H1 (cell line): Measurements from ENCODE around the gene CEP128. TPM values are rescaled to one million over a fixed set of nuclear protein-coding genes. Genes with fewer than 3 reads are reported as not detected.

Source experiments
- CTCF ChIA-PET: fragments of 300-600 bp; sonication (Branson Sonifier 250); formaldehyde crosslinking; loops from one replicate; lab custom pipeline; 2021; ENCODE audit not compliant: partially characterized antibody; lab: Charles Lee
- POLR2A ChIA-PET: fragments of 300-600 bp; sonication (Branson Sonifier 250); formaldehyde crosslinking; loops from one replicate; lab custom pipeline; 2021; ENCODE audit warnings: inconsistent platforms; ENCODE audit not compliant: partially characterized antibody; lab: Charles Lee
- DNase-seq, 2 experiments: peaks; one replicate each; pipeline versions ENCODE4 v3.0.0 to v3.0.0-alpha.2; 2010 to 2022; ENCODE audit warnings: low spot score in 2 of 2, low read depth in 1 of 2, mixed read lengths in 1 of 2
- FAIRE-seq: peaks from 2 replicates; lab custom pipeline; 2011; peaks lifted over from hg19 to GRCh38; lab: Jason Lieb, UNC
- H2AFZ ChIP-seq: 2 replicates; pipeline ENCODE4 v1.8.1; 2012; ENCODE audit warnings: low read length, inconsistent platforms
- H2AK5ac ChIP-seq: 2 replicates; pipeline ENCODE4 v1.6.1; 2013; ENCODE audit warnings: low read depth, low read length
- H2BK120ac ChIP-seq: replicated peaks from 2 replicates; pipeline ENCODE3; 2013; ENCODE audit warnings: low read depth, low read length, inconsistent platforms
- H2BK12ac ChIP-seq: 2 replicates; pipeline ENCODE4 v1.6.1; 2013; ENCODE audit warnings: low read depth, low read length
- H2BK15ac ChIP-seq: 2 replicates; pipeline ENCODE4 v1.6.1; 2013; ENCODE audit warnings: low read length
- H2BK20ac ChIP-seq: 2 replicates; pipeline ENCODE4 v1.6.1; 2013; ENCODE audit warnings: low read length
- H2BK5ac ChIP-seq: 2 replicates; pipeline ENCODE4 v1.6.1; 2013; ENCODE audit warnings: low read depth, low read length
- H3K14ac ChIP-seq: 2 replicates; pipeline ENCODE4 v1.6.1; 2013; ENCODE audit warnings: inconsistent platforms; ENCODE audit not compliant: insufficient read length
- H3K18ac ChIP-seq: 2 replicates; pipeline ENCODE4 v1.6.1; 2013; ENCODE audit warnings: low read length; ENCODE audit errors: extremely low read depth
- H3K23ac ChIP-seq: 2 replicates; pipeline ENCODE4 v1.6.1; 2013; ENCODE audit warnings: inconsistent platforms; ENCODE audit not compliant: insufficient read length
- H3K23me2 ChIP-seq: 2 replicates; pipeline ENCODE4 v1.6.1; 2013; ENCODE audit warnings: low read depth, low read length
- H3K27ac ChIP-seq: 2 replicates; pipeline ENCODE4 v1.6.1; 2011; ENCODE audit warnings: low read depth, low read length, inconsistent platforms
- H3K27me3 ChIP-seq, 4 experiments: replicated peaks in 1 of 4; 1 replicate in 1 of 4; 2 replicates in 3 of 4; pipeline versions ENCODE4 v1.6.1 to v1.8.1; 2011 to 2013; ENCODE audit warnings: low read length in 3 of 4, mild to moderate bottlenecking in 3 of 4, inconsistent platforms in 2 of 4, mixed read lengths in 2 of 4, moderate library complexity in 1 of 4; ENCODE audit not compliant: control insufficient read depth in 3 of 4, insufficient read depth in 3 of 4; ENCODE audit errors: extremely low read depth in 1 of 4
- H3K36me3 ChIP-seq, 4 experiments: 2 replicates each; pipeline versions ENCODE4 v1.6.1 to v1.8.1; 2011 to 2013; ENCODE audit warnings: mild to moderate bottlenecking in 4 of 4, low read length in 3 of 4, moderate library complexity in 2 of 4, control low read depth in 1 of 4, inconsistent platforms in 1 of 4; ENCODE audit not compliant: insufficient read depth in 4 of 4, control insufficient read depth in 2 of 4
- H3K4ac ChIP-seq: replicated peaks from 2 replicates; pipeline ENCODE3; 2013; ENCODE audit warnings: low read length, low read depth, mixed read lengths, inconsistent platforms; ENCODE audit not compliant: insufficient read length
- H3K4me1 ChIP-seq, 4 experiments: replicated peaks in 1 of 4; 1 replicate in 1 of 4; 2 replicates in 3 of 4; pipeline versions ENCODE4 v1.6.1 to v1.8.1; 2011 to 2013; ENCODE audit warnings: low read length in 3 of 4, inconsistent platforms in 2 of 4, mixed read lengths in 1 of 4; ENCODE audit not compliant: insufficient read depth in 4 of 4, control insufficient read depth in 3 of 4
- H3K4me2 ChIP-seq, 2 experiments: 2 replicates each; pipeline versions ENCODE4 v1.6.1 to v1.8.1; 2011 to 2013; ENCODE audit warnings: low read depth in 2 of 2, low read length in 2 of 2, control low read depth in 1 of 2, inconsistent platforms in 1 of 2, mild to moderate bottlenecking in 1 of 2; ENCODE audit not compliant: insufficient read depth in 1 of 2
- H3K4me3 ChIP-seq, 4 experiments: fragments of 200-600, 300-600 bp in 1 of 4; sonication (generic), shearing (Covaris generic), sonication (Bioruptor Twin) in 1 of 4; 2 replicates each; pipeline versions ENCODE4 v1.5.1 to v1.8.1; 2011 to 2016; ENCODE audit warnings: low read length in 4 of 4, low read depth in 3 of 4, control low read depth in 2 of 4, inconsistent platforms in 2 of 4, mild to moderate bottlenecking in 2 of 4, mixed read lengths in 1 of 4, moderate library complexity in 1 of 4; ENCODE audit not compliant: insufficient read depth in 2 of 4; ENCODE audit errors: extremely low read depth in 1 of 4
- H3K56ac ChIP-seq: replicated peaks from 2 replicates; pipeline ENCODE3; 2013; ENCODE audit warnings: low read depth, mild to moderate bottlenecking, mixed read lengths, low read length, inconsistent platforms; ENCODE audit not compliant: insufficient read length
- H3K79me1 ChIP-seq: 2 replicates; pipeline ENCODE4 v1.6.1; 2013; ENCODE audit warnings: low read depth, low read length, control low read depth
- H3K79me2 ChIP-seq, 2 experiments: 2 replicates each; pipeline versions ENCODE4 v1.6.1 to v1.8.1; 2012 to 2013; ENCODE audit warnings: low read length in 2 of 2, mild to moderate bottlenecking in 2 of 2, inconsistent platforms in 1 of 2; ENCODE audit not compliant: insufficient read depth in 2 of 2, control insufficient read depth in 1 of 2
- H3K9ac ChIP-seq, 4 experiments: replicated peaks in 1 of 4; 1 replicate in 1 of 4; 2 replicates in 3 of 4; pipeline versions ENCODE4 v1.6.1 to v1.8.1; 2011 to 2013; ENCODE audit warnings: low read depth in 3 of 4, low read length in 3 of 4, control low read depth in 2 of 4, mild to moderate bottlenecking in 2 of 4, moderate library complexity in 2 of 4, inconsistent platforms in 1 of 4; ENCODE audit errors: extremely low read depth in 1 of 4
- H3K9me3 ChIP-seq, 2 experiments: 2 replicates each; pipeline versions ENCODE4 v1.6.1 to v1.8.1; 2012 to 2013; ENCODE audit warnings: mild to moderate bottlenecking in 2 of 2, moderate library complexity in 2 of 2, control low read depth in 1 of 2, inconsistent platforms in 1 of 2, low read depth in 1 of 2, low read length in 1 of 2, mixed read lengths in 1 of 2; ENCODE audit not compliant: insufficient read depth in 2 of 2
- H4K20me1 ChIP-seq, 2 experiments: replicated peaks in 1 of 2; 2 replicates each; pipeline versions ENCODE3 to v1.8.1; 2011 to 2013; ENCODE audit warnings: inconsistent platforms in 2 of 2, low read length in 2 of 2, mild to moderate bottlenecking in 1 of 2; ENCODE audit not compliant: insufficient read depth in 2 of 2, control insufficient read depth in 1 of 2
- H4K5ac ChIP-seq: 2 replicates; pipeline ENCODE4 v1.6.1; 2013; ENCODE audit warnings: low read length, low read depth, mixed read lengths, inconsistent platforms; ENCODE audit not compliant: insufficient read length
- H4K8ac ChIP-seq: 2 replicates; pipeline ENCODE4 v1.8.0; 2013; ENCODE audit warnings: mild to moderate bottlenecking, moderate library complexity, low read length, inconsistent platforms; ENCODE audit not compliant: insufficient read depth; ENCODE audit errors: extremely low read depth
- H4K91ac ChIP-seq: replicated peaks from 2 replicates; pipeline ENCODE3; 2013; ENCODE audit warnings: low read length, mixed read lengths, inconsistent platforms; ENCODE audit not compliant: insufficient read length
- ATF3 ChIP-seq: IDR thresholded peaks from 2 replicates; pipeline ENCODE4 v1.6.1; 2011; ENCODE audit warnings: low read depth, mild to moderate bottlenecking, low read length; ENCODE audit not compliant: insufficient read depth
- BACH1 ChIP-seq: IDR thresholded peaks from 2 replicates; pipeline ENCODE4 v1.6.1; 2012; ENCODE audit warnings: low read length, improper control_type of control experiment
- CREB1 ChIP-seq: IDR thresholded peaks from 2 replicates; pipeline ENCODE4 v1.6.1; 2012; ENCODE audit warnings: inconsistent platforms
- EP300 ChIP-seq, 2 experiments: IDR thresholded peaks; 1 replicate in 1 of 2; 2 replicates in 1 of 2; pipeline ENCODE4 v1.6.1; 2011 to 2012; ENCODE audit warnings: low read depth in 2 of 2, low read length in 2 of 2, mild to moderate bottlenecking in 2 of 2, borderline replicate concordance in 1 of 2, inconsistent platforms in 1 of 2, moderate library complexity in 1 of 2
- FOSL1 ChIP-seq: IDR thresholded peaks from 2 replicates; pipeline ENCODE4 v1.6.1; 2011; ENCODE audit warnings: mild to moderate bottlenecking, low read depth, low read length, moderate library complexity; ENCODE audit not compliant: insufficient read depth
- KDM4A ChIP-seq: IDR thresholded peaks from one replicate; pipeline ENCODE4 v1.7.1; 2012; ENCODE audit warnings: low read depth, mild to moderate bottlenecking, moderate library complexity, low read length, inconsistent platforms; ENCODE audit not compliant: severe bottlenecking
- KDM5A ChIP-seq: fragments of 200-600 bp; IDR thresholded peaks from 2 replicates; pipeline ENCODE4 v1.7.1; 2012; ENCODE audit warnings: mild to moderate bottlenecking, low read length, inconsistent platforms, mixed read lengths
- POLR2AphosphoS5 ChIP-seq: IDR thresholded peaks from 2 replicates; pipeline ENCODE4 v1.6.1; 2011; ENCODE audit warnings: low read depth, low read length
- RAD21 ChIP-seq, 2 experiments: IDR thresholded peaks in 1 of 2; conservative IDR thresholded peaks in 1 of 2; 2 replicates each; pipeline ENCODE4 v1.6.1; 2011; ENCODE audit warnings: low read depth in 2 of 2, low read length in 2 of 2, improper control_type of control experiment in 1 of 2, inconsistent platforms in 1 of 2, mild to moderate bottlenecking in 1 of 2, moderate library complexity in 1 of 2
- TAF1 ChIP-seq: IDR thresholded peaks from 2 replicates; pipeline ENCODE4 v1.6.1; 2011; ENCODE audit warnings: mild to moderate bottlenecking, low read depth, low read length
- TAF7 ChIP-seq: optimal IDR thresholded peaks from 2 replicates; pipeline ENCODE3; 2011; ENCODE audit warnings: low read depth, mild to moderate bottlenecking, inconsistent platforms, low read length, moderate library complexity, borderline replicate concordance
- TBP ChIP-seq: IDR thresholded peaks from 2 replicates; pipeline ENCODE4 v1.6.1; 2011; ENCODE audit warnings: low read depth, low read length, improper control_type of control experiment
- WGBS, 2 experiments: shearing (Covaris generic) in 1 of 2; methylation state at CpG; one replicate each; pipeline versions ENCODE4 v1.1.6 to v1.1.7; 2013 to 2015; ENCODE audit warnings: low lambda C conversion rate in 2 of 2, mixed read lengths in 2 of 2, inconsistent platforms in 1 of 2, low coverage in 1 of 2, missing lambda C conversion rate in 1 of 2; ENCODE audit not compliant: insufficient replicate concordance in 2 of 2, insufficient coverage in 1 of 2, insufficient read length in 1 of 2; ENCODE audit errors: extremely low coverage in 1 of 2, missing lambda C conversion rate in 1 of 2; 5-methylcytosine and 5-hydroxymethylcytosine counted together
- polyA plus RNA-seq, 7 experiments: library from polyadenylated mRNA; depleted of rRNA in 3 of 7; stranded (reverse) in 5 of 7; unstranded in 2 of 7; fragments of >200 nt in 5 of 7; fragments of 200-250 nt in 2 of 7; gene quantifications; 1 replicate in 5 of 7; 2 replicates in 1 of 7; 4 replicates in 1 of 7; pipeline versions ENCODE4 v1.2.1 to v1.2.3, GENCODE V29; 2011 to 2013; ENCODE audit warnings: missing spikeins in 2 of 7, mixed read lengths in 2 of 7
- total RNA-seq: library from RNA; stranded (reverse); fragmentation: NEBNext Ultra II Directional; extraction: Animal tissue kit (Norgen Biotek cat#: 25700); gene quantifications from 2 replicates; pipeline ENCODE4 v1.2.1, GENCODE V29; 2021

CEP128 gene
- total and polyA plus RNA-seq, 2 of the 8 experiments (the other 6 are each of a cell fraction or from before 2014, with no cell fraction given) = 1.9 to 17.0 TPM

DNA sequence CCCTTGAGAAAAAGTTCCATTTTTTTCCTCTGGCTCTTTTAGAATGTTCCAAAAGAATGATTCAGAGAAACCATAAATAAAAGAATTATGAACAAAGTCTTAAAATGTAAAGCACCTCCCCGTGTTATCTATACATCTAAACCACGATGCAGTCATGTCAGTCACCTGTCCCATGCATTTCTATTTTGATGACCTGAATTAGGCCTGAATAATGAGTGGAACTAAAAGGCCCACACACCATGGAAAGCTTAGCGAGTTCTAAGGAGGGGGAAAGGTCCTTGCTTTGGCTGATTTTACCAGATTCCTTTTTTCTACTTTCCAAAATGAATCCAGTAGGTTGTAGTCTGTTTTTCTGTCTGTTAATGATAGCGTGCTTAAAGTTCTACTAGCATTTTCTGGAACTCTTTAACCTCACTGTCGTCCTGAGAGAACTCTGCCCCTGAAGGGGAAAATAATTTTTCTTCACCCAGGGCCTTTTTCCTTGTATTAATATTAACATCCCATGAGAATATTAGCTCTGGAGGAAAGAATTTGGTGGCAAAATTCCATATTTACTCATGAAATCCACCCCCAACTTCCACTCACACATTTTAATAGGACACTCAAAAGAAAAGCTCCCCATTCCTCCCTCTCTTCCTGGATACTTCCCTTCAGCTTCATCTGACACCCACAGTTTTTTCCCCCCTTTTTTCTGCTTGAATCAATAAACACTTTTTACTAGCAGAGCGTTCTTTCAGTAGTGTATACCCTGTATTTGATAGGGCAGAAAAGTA lies 464.0 kb downstream of the CEP128 start:
- Histone ChIP-seq H2AFZ (no peak overlapping the region), H3K9me3 (peaks cover 6 to 11% of the 10 kb centered on the region in 2 experiments; a peak in 3 of 4 replicates), H4K5ac (no peak overlapping the region), H3K9ac (no peak overlapping the region), H3K18ac (no peak overlapping the region), H3K4me1 (no peaks in the 10 kb centered on the region), H3K56ac (no peak overlapping the region), H2BK5ac (no peak overlapping the region), H3K23me2 (no peaks in the 10 kb centered on the region), H3K79me2 (no peaks in the 10 kb centered on the region), H3K4ac (no peak overlapping the region), H3K79me1 (no peaks in the 10 kb centered on the region), H4K8ac (no peak overlapping the region), H4K20me1 (no peaks in the 10 kb centered on the region), H4K91ac (no peak overlapping the region), H3K27me3 (no peaks in the 10 kb centered on the region), H2BK20ac (no peak overlapping the region), H2BK120ac (no peak overlapping the region), H3K23ac (no peak overlapping the region), H2AK5ac (no peak overlapping the region), H3K4me3 (no peak overlapping the region), H3K27ac (no peak overlapping the region), H3K36me3 (peaks cover 0 to 3% (median 0%) of the 10 kb centered on the region in 4 experiments; a peak in 1 of 8 replicates), H2BK15ac (no peak overlapping the region), H3K14ac (no peak overlapping the region), H2BK12ac (no peak overlapping the region), H3K4me2 (no peak overlapping the region)
- DNase-seq = no peak
- CTCF ChIA-PET = no interaction called here
- WGBS, 2 experiments = 93% methylated on average over 6 of the region's 6 CpGs; no CpG with 5 or more reads in 1 of the 2 experiments
- POLR2A ChIA-PET = interaction anchor here (0.6 kb wide), 1 partner anchor 42 kb away, joined by 3 read pairs; no protein-coding TSS in a partner anchor
- FAIRE-seq = no peak
- no peak for TF ChIP-seq TAF7
- TF ChIP-seq TAF1 = no peak
- TF ChIP-seq POLR2AphosphoS5 = no peak
- no peak for TF ChIP-seq KDM4A
- TF ChIP-seq BACH1 = no peak
- TF ChIP-seq ATF3 = no peak
- no peak for TF ChIP-seq CREB1
- no peak for TF ChIP-seq FOSL1
- no peak for TF ChIP-seq KDM5A
- no peak for TF ChIP-seq TBP
- no peak for TF ChIP-seq EP300 (IDR thresholded peaks at IDR 0.05; ENCODE audit: borderline replicate concordance in 1 of 2, low read depth in 2 of 2, low read length in 2 of 2)
- TF ChIP-seq RAD21 (IDR thresholded peaks at IDR 0.05 in 1 of 2, conservative IDR thresholded peaks at IDR 0.05 in 1 of 2; ENCODE audit: low read depth in 2 of 2, low read length in 2 of 2) = no peak
